HEK293 (cell line): Measurements from ENCODE around the gene POU4F1.

Source experiments
- CTCF ChIA-PET: fragments of 350-600 bp; formaldehyde crosslinking; extraction: SDS; loops from one replicate; lab custom pipeline; 2021; ENCODE audit warnings: antibody characterized with exemption; lab: Yijun Ruan, JAX
- POLR2A ChIA-PET: fragments of 300-600 bp; formaldehyde crosslinking; extraction: SDS; loops from one replicate; lab custom pipeline; 2020; ENCODE audit warnings: antibody characterized with exemption, inconsistent platforms; lab: Yijun Ruan, JAX
- H3K27ac ChIP-seq: fragments of 200-500 bp; sonication (Bioruptor generic); 2 replicates; pipeline ENCODE4 v1.5.1; 2014; ENCODE audit warnings: low read depth, low read length, control low read depth, inconsistent platforms; ENCODE audit errors: extremely low read depth
- H3K36me3 ChIP-seq, 2 experiments: fragments of 200-500 bp in 1 of 2; sonication (Bioruptor generic) in 1 of 2; 1 replicate in 1 of 2; 2 replicates in 1 of 2; pipeline ENCODE4 v1.5.1; 2014 to 2017; ENCODE audit warnings: inconsistent platforms in 2 of 2, low read length in 2 of 2; ENCODE audit not compliant: control insufficient read depth in 2 of 2, insufficient read depth in 1 of 2
- H3K4me1 ChIP-seq: fragments of 200-500 bp; sonication (Bioruptor generic); 2 replicates; pipeline ENCODE4 v1.5.1; 2014; ENCODE audit warnings: mild to moderate bottlenecking, low read length, inconsistent platforms; ENCODE audit not compliant: control insufficient read depth, insufficient read depth
- H3K4me3 ChIP-seq: 2 replicates; pipeline ENCODE4 v1.5.1; 2011; ENCODE audit warnings: low read depth, mild to moderate bottlenecking, control low read depth, low read length, moderate library complexity
- H3K9me3 ChIP-seq: fragments of 200-500 bp; sonication (Bioruptor generic); 2 replicates; pipeline ENCODE4 v1.5.1; 2014; ENCODE audit warnings: low read depth, low read length, inconsistent platforms; ENCODE audit not compliant: control insufficient read depth, insufficient read depth
- PRDM6 ChIP-seq: fragments of 450-650 bp; formaldehyde crosslinking; IDR thresholded peaks from 2 replicates; pipeline ENCODE4 v1.5.1; 2017; ENCODE audit warnings: missing biosample characterization, missing genetic modification characterization
- ZNF157 ChIP-seq: fragments of 450-650 bp; formaldehyde crosslinking; IDR thresholded peaks from 2 replicates; pipeline ENCODE4 v1.5.1; 2016; ENCODE audit warnings: missing biosample characterization, missing genetic modification characterization
- ZNF184 ChIP-seq: fragments of 450-650 bp; IDR thresholded peaks from 2 replicates; pipeline ENCODE4 v1.5.1; 2018; ENCODE audit warnings: missing biosample characterization, mild to moderate bottlenecking, missing genetic modification characterization
- ZNF266 ChIP-seq: fragments of 450-650 bp; formaldehyde crosslinking; IDR thresholded peaks from 2 replicates; pipeline ENCODE4 v1.5.1; 2016; ENCODE audit warnings: missing biosample characterization, missing genetic modification characterization, low read depth
- ZNF335 ChIP-seq: fragments of 450-650 bp; formaldehyde crosslinking; conservative IDR thresholded peaks from 2 replicates; pipeline ENCODE4 v1.5.1; 2016; ENCODE audit warnings: missing biosample characterization, missing genetic modification characterization
- ZNF654 ChIP-seq: fragments of 450-650 bp; formaldehyde crosslinking; IDR thresholded peaks from 2 replicates; pipeline ENCODE4 v1.5.1; 2016; ENCODE audit warnings: low read depth, missing biosample characterization, missing genetic modification characterization
- ZNF776 ChIP-seq: fragments of 450-650 bp; formaldehyde crosslinking; IDR thresholded peaks from 2 replicates; pipeline ENCODE4 v1.5.0; 2017; ENCODE audit warnings: missing biosample characterization, missing genetic modification characterization, borderline replicate concordance
- ZNF791 ChIP-seq: fragments of 450-650 bp; formaldehyde crosslinking; IDR thresholded peaks from 2 replicates; pipeline ENCODE4 v1.5.1; 2016; ENCODE audit warnings: missing biosample characterization, missing genetic modification characterization
- TF ChIP-seq, protein P1 (sequence below): fragments of 450-650 bp; formaldehyde crosslinking; IDR thresholded peaks from 2 replicates; pipeline ENCODE4 v1.5.1; 2016; ENCODE audit warnings: missing biosample characterization, missing genetic modification characterization

Gene POU4F1

GRCh38 chr13:78562237-78562889 is 41.0 kb downstream of the POU4F1 start:
- H3K27ac ChIP-seq: no peak overlapping the region
- H3K4me1 ChIP-seq: no peaks in the 10 kb centered on the region
- POLR2A ChIA-PET: no interaction called here
- no peak overlapping the region for H3K4me3 ChIP-seq
- TF ChIP-seq ZNF335 (tag by site-specific recombination) (no peak), ZNF184 (tag by site-specific recombination) (no peak), ZNF157 (tag by site-specific recombination) (no peak), ZNF654 (tag by site-specific recombination) (no peak), PRDM6 (no peak), ZNF791 (tag by site-specific recombination) (no peak), ZNF776 (tag by site-specific recombination) (no peak), ZNF266 (tag by site-specific recombination) (no peak)
- TF ChIP-seq, protein P1, sequence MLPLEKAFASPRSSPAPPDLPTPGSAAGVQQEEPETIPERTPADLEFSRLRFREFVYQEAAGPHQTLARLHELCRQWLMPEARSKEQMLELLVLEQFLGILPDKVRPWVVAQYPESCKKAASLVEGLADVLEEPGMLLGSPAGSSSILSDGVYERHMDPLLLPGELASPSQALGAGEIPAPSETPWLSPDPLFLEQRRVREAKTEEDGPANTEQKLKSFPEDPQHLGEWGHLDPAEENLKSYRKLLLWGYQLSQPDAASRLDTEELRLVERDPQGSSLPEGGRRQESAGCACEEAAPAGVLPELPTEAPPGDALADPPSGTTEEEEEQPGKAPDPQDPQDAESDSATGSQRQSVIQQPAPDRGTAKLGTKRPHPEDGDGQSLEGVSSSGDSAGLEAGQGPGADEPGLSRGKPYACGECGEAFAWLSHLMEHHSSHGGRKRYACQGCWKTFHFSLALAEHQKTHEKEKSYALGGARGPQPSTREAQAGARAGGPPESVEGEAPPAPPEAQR (tag by site-specific recombination): no peak
- CTCF ChIA-PET: no interaction called here
- H3K9me3 ChIP-seq: no peaks in the 10 kb centered on the region
- H3K36me3 ChIP-seq: no peaks in the 10 kb centered on the region
